ENCODE results near the gene CALD1.

CALD1 gene

DNA sequence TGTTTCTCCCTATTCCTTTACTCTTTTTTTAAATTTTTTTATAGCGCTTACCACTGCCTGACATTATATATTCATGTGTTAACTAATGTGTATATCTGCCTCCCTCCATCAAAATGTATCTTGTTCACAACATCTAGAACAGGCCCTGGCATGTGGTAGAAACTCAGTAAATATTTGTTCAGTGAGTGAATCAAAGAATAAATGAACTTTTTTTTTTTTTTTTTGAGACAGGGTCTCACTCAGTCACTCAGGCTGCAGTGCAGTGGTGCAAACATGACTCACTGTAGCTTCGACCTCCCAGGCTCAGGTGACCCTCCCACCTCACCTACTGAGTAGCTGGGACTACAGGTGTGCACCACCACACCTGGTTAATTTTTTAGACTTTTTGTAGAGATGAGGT, 7.5 kb upstream of the CALD1 start:
- Histone ChIP-seq H3K27ac (replicated peaks) (no peak overlapping the region), H3K4me3 (replicated peaks; ENCODE audit: insufficient read depth, low read length) (no peak overlapping the region), H3K27me3 (ENCODE audit: insufficient read depth, poor library complexity, severe bottlenecking) (no peaks in the 10 kb centered on the region)
- TF ChIP-seq, protein P1, sequence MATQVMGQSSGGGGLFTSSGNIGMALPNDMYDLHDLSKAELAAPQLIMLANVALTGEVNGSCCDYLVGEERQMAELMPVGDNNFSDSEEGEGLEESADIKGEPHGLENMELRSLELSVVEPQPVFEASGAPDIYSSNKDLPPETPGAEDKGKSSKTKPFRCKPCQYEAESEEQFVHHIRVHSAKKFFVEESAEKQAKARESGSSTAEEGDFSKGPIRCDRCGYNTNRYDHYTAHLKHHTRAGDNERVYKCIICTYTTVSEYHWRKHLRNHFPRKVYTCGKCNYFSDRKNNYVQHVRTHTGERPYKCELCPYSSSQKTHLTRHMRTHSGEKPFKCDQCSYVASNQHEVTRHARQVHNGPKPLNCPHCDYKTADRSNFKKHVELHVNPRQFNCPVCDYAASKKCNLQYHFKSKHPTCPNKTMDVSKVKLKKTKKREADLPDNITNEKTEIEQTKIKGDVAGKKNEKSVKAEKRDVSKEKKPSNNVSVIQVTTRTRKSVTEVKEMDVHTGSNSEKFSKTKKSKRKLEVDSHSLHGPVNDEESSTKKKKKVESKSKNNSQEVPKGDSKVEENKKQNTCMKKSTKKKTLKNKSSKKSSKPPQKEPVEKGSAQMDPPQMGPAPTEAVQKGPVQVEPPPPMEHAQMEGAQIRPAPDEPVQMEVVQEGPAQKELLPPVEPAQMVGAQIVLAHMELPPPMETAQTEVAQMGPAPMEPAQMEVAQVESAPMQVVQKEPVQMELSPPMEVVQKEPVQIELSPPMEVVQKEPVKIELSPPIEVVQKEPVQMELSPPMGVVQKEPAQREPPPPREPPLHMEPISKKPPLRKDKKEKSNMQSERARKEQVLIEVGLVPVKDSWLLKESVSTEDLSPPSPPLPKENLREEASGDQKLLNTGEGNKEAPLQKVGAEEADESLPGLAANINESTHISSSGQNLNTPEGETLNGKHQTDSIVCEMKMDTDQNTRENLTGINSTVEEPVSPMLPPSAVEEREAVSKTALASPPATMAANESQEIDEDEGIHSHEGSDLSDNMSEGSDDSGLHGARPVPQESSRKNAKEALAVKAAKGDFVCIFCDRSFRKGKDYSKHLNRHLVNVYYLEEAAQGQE (IDR thresholded peaks at IDR 0.05; ENCODE audit: insufficient replicate concordance, low read depth), result no peak
- TF ChIP-seq GABPA (IDR thresholded peaks at IDR 0.05; ENCODE audit: low read depth) (no peak), POLR2AphosphoS5 (IDR thresholded peaks at IDR 0.05; ENCODE audit: low read depth) (no peak), CTCF (IDR thresholded peaks at IDR 0.05; ENCODE audit: insufficient read depth, low read length) (no peak), SPI1 (IDR thresholded peaks at IDR 0.05; ENCODE audit: borderline replicate concordance, low read depth) (no peak)
- no peak for DNase-seq (ENCODE audit: low read depth in 1 of 2, low spot score in 1 of 2)

DNA sequence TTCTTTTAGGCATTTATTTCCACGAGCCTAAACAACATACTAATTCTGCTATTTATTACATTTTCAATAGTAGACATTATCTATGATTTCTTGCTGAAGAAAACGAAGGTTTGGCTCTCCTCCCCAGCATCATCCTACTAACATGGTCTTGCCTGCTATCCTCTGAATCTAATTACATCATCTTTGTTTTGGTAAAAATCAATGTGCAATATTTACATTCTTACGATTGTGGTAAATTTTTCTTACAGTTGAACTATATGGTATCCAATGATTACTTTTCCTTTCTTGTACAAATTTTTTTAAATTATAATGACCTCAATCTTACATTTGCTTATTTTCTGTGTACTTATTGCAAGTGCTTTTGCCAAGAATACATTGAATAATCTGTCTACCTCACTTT, 7.0 kb upstream of the CALD1 start:
- Histone ChIP-seq H3K27me3 (ENCODE audit: insufficient read depth, poor library complexity, severe bottlenecking) (no peaks in the 10 kb centered on the region), H3K4me3 (replicated peaks; ENCODE audit: insufficient read depth, low read length) (no peak overlapping the region), H3K27ac (replicated peaks) (no peak overlapping the region)
- no peak for DNase-seq (ENCODE audit: low read depth in 1 of 2, low spot score in 1 of 2)
- no peak for TF ChIP-seq CTCF (IDR thresholded peaks at IDR 0.05; ENCODE audit: insufficient read depth, low read length)
- no peak for TF ChIP-seq GABPA (IDR thresholded peaks at IDR 0.05; ENCODE audit: low read depth)
- TF ChIP-seq POLR2AphosphoS5 (IDR thresholded peaks at IDR 0.05; ENCODE audit: low read depth), result no peak
- TF ChIP-seq, protein P1 (IDR thresholded peaks at IDR 0.05; ENCODE audit: insufficient replicate concordance, low read depth), result no peak
- no peak for TF ChIP-seq SPI1 (IDR thresholded peaks at IDR 0.05; ENCODE audit: borderline replicate concordance, low read depth)

DNA sequence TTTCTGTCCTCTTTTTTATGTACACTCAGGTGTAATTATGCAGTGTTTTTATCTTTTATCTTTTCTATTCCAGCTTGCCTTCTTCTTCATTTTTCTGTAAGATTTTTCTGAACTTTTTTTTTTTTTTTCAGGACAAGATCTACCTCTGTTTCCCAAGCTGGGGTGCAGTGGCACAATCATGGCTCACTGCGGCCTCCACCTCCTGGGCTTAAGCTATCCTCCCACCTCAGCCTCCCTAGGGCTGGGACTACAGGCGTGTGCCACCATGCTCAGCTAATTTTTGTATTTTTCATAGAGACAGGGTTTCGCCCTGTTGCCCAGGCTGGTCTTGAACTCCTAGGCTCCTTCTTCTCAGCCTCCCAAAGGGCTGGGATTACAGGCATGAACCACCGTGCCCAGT, 6.3 kb upstream of the CALD1 start:
- TF ChIP-seq POLR2AphosphoS5 (IDR thresholded peaks at IDR 0.05; ENCODE audit: low read depth) (no peak), CTCF (IDR thresholded peaks at IDR 0.05; ENCODE audit: insufficient read depth, low read length) (no peak), GABPA (IDR thresholded peaks at IDR 0.05; ENCODE audit: low read depth) (no peak), SPI1 (IDR thresholded peaks at IDR 0.05; ENCODE audit: borderline replicate concordance, low read depth) (no peak)
- TF ChIP-seq, protein P1 (IDR thresholded peaks at IDR 0.05; ENCODE audit: insufficient replicate concordance, low read depth), result no peak
- H3K27ac ChIP-seq (replicated peaks), result no peak overlapping the region
- H3K27me3 ChIP-seq (ENCODE audit: insufficient read depth, poor library complexity, severe bottlenecking), result no peaks in the 10 kb centered on the region
- no peak overlapping the region for H3K4me3 ChIP-seq (replicated peaks; ENCODE audit: insufficient read depth, low read length)
- no peak for DNase-seq (ENCODE audit: low read depth in 1 of 2, low spot score in 1 of 2)

Data from HL-60 (cell line).